Esophagus mucosa (tissue), 1 donor: ENCODE measurements around the gene HS6ST1. TPM values are rescaled to one million over a fixed set of nuclear protein-coding genes. Genes with fewer than 3 reads are reported as not detected.
A peak's percentile ranks its signal among the peaks of the same experiment; 100 is the strongest.

Experiments
- ATAC-seq: fragments of 200-7000 bp; cut with Tn5 transposase; one replicate; pipeline ENCODE4 v1.9.1; 2020
- total RNA-seq: library from RNA; stranded (reverse); gene quantifications from one replicate; pipeline ENCODE4 v1.2.4, GENCODE V29; 2023
- donor health status: DM: yes; HTN: yes; CAD: no.

HS6ST1 gene
- total RNA-seq, 1 donor from 2014 or later = 30.8 TPM

GRCh38 chr2:128234613-128235012 is 84.1 kb downstream of the HS6ST1 start:
- no peak for ATAC-seq

GRCh38 chr2:128233790-128234395 is 84.8 kb downstream of the HS6ST1 start:
- no peak for ATAC-seq

- ATAC-seq = peak; percentile 96
Measured at GRCh38 chr2:128232965-128233789, 85.5 kb downstream of the HS6ST1 start.

- ATAC-seq = no peak
Measured at GRCh38 chr2:128228894-128229293, 89.8 kb downstream of the HS6ST1 start.

- no peak for ATAC-seq
Measured at GRCh38 chr2:128227862-128228261, 90.8 kb downstream of the HS6ST1 start.

GRCh38 chr2:128219891-128220290 is 98.8 kb downstream of the HS6ST1 start:
- ATAC-seq = no peak

GRCh38 chr2:128217671-128218070 is 101.0 kb downstream of the HS6ST1 start:
- ATAC-seq = no peak

- ATAC-seq = no peak
Measured at GRCh38 chr2:128215897-128216642, 102.6 kb downstream of the HS6ST1 start.

Other genes with a start within 250 kb of the HS6ST1 start
- 33.5 TPM for gene UGGT1, start 227.7 kb downstream of the HS6ST1 start, total RNA-seq